Testis (tissue), 3 donors: ENCODE measurements around the gene NOVA2. TPM values are rescaled to one million over a fixed set of nuclear protein-coding genes. Genes with fewer than 3 reads are reported as not detected.

Experiments
- DNase-seq: peaks from one replicate; pipeline ENCODE4 v3.0.0-alpha.2; 2019
- H3K27ac ChIP-seq, 2 donors: fragments of 200-600 bp; sonication (generic); one replicate each; pipeline ENCODE4 v1.5.1; 2019
- H3K27me3 ChIP-seq: fragments of 200-600 bp; sonication (generic); one replicate; pipeline ENCODE4 v1.5.1; 2019
- H3K36me3 ChIP-seq: fragments of 200-600 bp; sonication (generic); one replicate; pipeline ENCODE4 v1.5.1; 2017; ENCODE audit warnings: low read depth; ENCODE audit errors: missing control alignments
- H3K4me1 ChIP-seq: fragments of 200-600 bp; sonication (generic); one replicate; pipeline ENCODE4 v1.5.1; 2019
- H3K4me3 ChIP-seq, 2 donors: fragments of 200-600 bp; sonication (generic); one replicate each; pipeline ENCODE4 v1.5.1; 2017 to 2019
- H3K9me3 ChIP-seq: fragments of 200-600 bp; sonication (generic); one replicate; pipeline ENCODE4 v1.5.1; 2017
- POLR2A ChIP-seq: fragments of 450-650 bp; IDR thresholded peaks from one replicate; pipeline ENCODE4 v1.6.1; 2017; ENCODE audit warnings: antibody characterized with exemption, mild to moderate bottlenecking, moderate library complexity
- WGBS, 2 donors: methylation state at CpG; one replicate each; pipeline ENCODE4 v1.1.5; 2018; 5-methylcytosine and 5-hydroxymethylcytosine counted together
- intact Hi-C: fragments of 100-400 bp; cut with DNase I; formaldehyde crosslinking; loops from one replicate; pipeline ENCODE4 v1.15.1; 2023; ENCODE audit warnings: low total_unique reads
- polyA plus RNA-seq: library from polyadenylated mRNA; stranded (reverse); fragments of 350-450 nt; fragmentation: Illumina TruSeq; extraction: RNeasy Lipid Tissue Mini Kit (QIAGEN cat#74804); gene quantifications from one replicate; pipeline ENCODE4 v1.2.3, GENCODE V29; 2014; ENCODE audit warnings: low read depth, low replicate concordance; ENCODE audit not compliant: insufficient read depth
- total RNA-seq, 2 donors: library from RNA; depleted of rRNA; stranded (reverse); fragments of >200 nt; gene quantifications; one replicate each; pipeline ENCODE4 v1.2.3, GENCODE V29; 2016
- TF ChIP-seq, protein P1 (sequence below), 3 experiments: fragments of 450-650 bp in 2 of 3; fragments of 200-600 bp in 1 of 3; sonication (generic) in 1 of 3; IDR thresholded peaks; one replicate each; pipeline ENCODE4 v1.5.1; 2016 to 2019; ENCODE audit warnings: antibody characterized with exemption in 3 of 3, mild to moderate bottlenecking in 2 of 3, moderate library complexity in 1 of 3

Gene NOVA2
- total and polyA plus RNA-seq, 3 donors from 2014 or later = 3.0 to 5.7 (median 3.1) TPM

DNA sequence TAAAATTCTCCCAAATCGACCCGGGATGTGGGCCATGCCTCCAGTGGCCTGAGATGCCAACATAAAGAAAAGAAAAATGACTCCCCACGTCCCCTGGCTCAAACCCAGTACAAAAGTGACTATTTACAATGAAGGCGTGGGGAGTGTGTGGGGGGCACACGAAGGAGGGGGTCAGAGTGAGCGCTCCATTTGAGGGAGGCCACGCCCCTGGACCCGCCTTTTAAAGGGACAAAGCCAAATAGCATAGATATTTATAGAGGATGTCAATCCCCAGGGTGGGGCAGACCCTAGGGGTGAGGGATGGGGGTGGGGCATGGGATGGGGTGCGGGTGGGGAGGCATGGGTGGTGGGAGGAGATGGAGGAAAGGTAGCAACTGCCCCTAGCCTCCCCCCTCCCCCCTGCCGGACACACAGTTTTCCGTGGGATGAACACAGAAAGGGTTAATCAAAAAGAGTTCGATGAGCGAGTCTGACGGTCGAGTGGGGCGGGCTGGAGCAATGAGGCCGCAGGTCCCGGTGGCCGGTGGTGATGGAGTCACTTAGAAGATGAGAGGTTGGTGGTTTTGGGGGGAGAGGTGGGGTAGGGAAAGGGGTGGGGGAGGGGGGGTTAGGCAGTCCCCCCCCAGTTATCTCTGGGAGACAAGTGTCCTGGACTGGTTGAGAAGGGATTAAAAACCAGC lies 39.0 kb downstream of the NOVA2 start:
- no peaks in the 10 kb centered on the region for H3K9me3 ChIP-seq
- H3K27ac ChIP-seq = no peak overlapping the region
- no peak overlapping the region for H3K4me3 ChIP-seq
- WGBS, 2 donors = 21 to 23% methylated on average over 19 of the region's 19 CpGs
- H3K27me3 ChIP-seq = no peaks in the 10 kb centered on the region
- no peaks in the 10 kb centered on the region for H3K4me1 ChIP-seq
- H3K36me3 ChIP-seq = no peaks in the 10 kb centered on the region
- TF ChIP-seq, protein P1, sequence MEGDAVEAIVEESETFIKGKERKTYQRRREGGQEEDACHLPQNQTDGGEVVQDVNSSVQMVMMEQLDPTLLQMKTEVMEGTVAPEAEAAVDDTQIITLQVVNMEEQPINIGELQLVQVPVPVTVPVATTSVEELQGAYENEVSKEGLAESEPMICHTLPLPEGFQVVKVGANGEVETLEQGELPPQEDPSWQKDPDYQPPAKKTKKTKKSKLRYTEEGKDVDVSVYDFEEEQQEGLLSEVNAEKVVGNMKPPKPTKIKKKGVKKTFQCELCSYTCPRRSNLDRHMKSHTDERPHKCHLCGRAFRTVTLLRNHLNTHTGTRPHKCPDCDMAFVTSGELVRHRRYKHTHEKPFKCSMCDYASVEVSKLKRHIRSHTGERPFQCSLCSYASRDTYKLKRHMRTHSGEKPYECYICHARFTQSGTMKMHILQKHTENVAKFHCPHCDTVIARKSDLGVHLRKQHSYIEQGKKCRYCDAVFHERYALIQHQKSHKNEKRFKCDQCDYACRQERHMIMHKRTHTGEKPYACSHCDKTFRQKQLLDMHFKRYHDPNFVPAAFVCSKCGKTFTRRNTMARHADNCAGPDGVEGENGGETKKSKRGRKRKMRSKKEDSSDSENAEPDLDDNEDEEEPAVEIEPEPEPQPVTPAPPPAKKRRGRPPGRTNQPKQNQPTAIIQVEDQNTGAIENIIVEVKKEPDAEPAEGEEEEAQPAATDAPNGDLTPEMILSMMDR (IDR thresholded peaks at IDR 0.05) = no peak
- no peak for TF ChIP-seq POLR2A
- no peak for DNase-seq
- intact Hi-C loops = no loop called here

DNA sequence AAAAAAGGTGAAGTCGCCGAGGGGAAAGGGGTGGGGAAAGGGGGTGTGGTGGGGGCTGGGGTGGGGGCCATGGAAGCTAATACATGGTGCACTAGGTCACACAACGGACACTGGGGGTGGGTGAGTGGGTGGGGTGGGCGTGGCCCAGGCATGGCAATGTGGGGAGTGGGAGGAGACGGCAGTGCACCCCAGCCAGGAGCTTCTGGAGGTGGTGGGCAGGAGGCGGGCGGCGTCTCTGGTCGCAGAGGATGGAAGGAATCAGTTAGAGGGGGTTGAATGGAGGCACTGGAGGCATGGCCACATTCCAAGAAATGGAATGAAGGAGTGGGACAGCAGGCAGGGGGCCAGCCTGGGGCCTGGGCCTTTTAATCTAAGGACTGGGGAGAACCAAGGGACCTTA lies 39.9 kb downstream of the NOVA2 start:
- Histone ChIP-seq H3K27ac (no peak overlapping the region), H3K4me1 (no peaks in the 10 kb centered on the region), H3K4me3 (no peak overlapping the region), H3K27me3 (no peaks in the 10 kb centered on the region), H3K9me3 (no peaks in the 10 kb centered on the region), H3K36me3 (no peaks in the 10 kb centered on the region)
- 50 to 53% methylated on average over 9 of the region's 9 CpGs for WGBS, 2 donors
- no peak for TF ChIP-seq POLR2A
- TF ChIP-seq, protein P1 (IDR thresholded peaks at IDR 0.05) = no peak
- DNase-seq = no peak
- intact Hi-C loops = no loop called here

DNA sequence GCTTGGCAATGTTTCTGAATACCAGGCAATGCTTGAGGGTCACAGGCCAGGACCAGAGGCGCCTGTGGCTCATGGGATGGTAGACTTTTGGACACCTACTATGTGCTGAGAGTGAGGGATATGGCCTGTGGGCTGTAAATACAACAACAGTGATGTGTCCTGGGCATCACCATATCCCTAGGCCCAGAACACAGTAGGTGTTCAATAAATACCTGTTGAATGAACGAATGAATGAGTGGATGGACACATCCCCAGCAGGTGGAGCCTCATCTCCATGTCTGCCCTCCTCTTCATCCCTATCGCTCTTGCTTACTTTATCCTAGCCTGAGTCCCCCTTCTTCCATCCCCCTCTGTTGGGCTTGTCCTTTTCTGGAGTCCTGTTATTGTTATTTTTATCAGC lies 42.6 kb downstream of the NOVA2 start:
- no peaks in the 10 kb centered on the region for H3K9me3 ChIP-seq
- no peak for TF ChIP-seq POLR2A
- TF ChIP-seq, protein P1 (IDR thresholded peaks at IDR 0.05) = no peak
- H3K4me3 ChIP-seq = no peak overlapping the region
- intact Hi-C loops = no loop called here
- H3K27ac ChIP-seq = no peak overlapping the region
- no peak for DNase-seq
- H3K4me1 ChIP-seq = no peaks in the 10 kb centered on the region
- no peaks in the 10 kb centered on the region for H3K27me3 ChIP-seq
- H3K36me3 ChIP-seq = no peaks in the 10 kb centered on the region
- WGBS, 2 donors = 74 to 82% methylated on average over 3 of the region's 3 CpGs

DNA sequence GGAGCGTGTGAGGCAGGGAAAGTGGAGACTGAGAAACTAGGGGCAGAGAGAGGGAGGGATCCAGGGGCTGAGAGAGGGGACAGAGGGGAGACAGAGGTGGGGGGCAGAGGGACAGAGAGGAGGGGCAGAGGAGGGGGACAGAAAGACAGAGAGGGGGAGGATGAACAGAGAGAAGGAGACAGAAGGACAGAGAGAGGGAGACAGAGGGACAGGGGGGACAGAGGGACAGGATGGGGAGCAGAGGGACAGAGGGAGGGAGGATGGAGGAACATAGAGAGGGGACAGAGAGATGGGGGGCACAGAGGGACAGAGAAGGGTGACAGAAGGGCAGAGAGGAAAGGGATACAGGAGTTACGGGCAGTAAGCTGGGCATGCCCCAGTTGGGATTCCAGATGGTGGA lies 44.4 kb downstream of the NOVA2 start:
- H3K4me3 ChIP-seq = no peak overlapping the region
- H3K9me3 ChIP-seq = no peaks in the 10 kb centered on the region
- TF ChIP-seq POLR2A = no peak
- TF ChIP-seq, protein P1 (IDR thresholded peaks at IDR 0.05) = no peak
- 80 to 84% methylated on average over 2 of the region's 2 CpGs for WGBS, 2 donors
- H3K27ac ChIP-seq = no peak overlapping the region
- H3K27me3 ChIP-seq = no peaks in the 10 kb centered on the region
- no peaks in the 10 kb centered on the region for H3K36me3 ChIP-seq
- H3K4me1 ChIP-seq = no peaks in the 10 kb centered on the region
- intact Hi-C loops = no loop called here
- DNase-seq = no peak
